ENCODE data around the gene TTC7B. TPM values are rescaled to one million over a fixed set of nuclear protein-coding genes. Genes with fewer than 3 reads are reported as not detected.

TTC7B gene
- total and polyA plus RNA-seq, 2 of the 13 experiments (the other 11 are each of a cell fraction or from before 2014, with no cell fraction given): 1.3 to 3.2 TPM

DNA sequence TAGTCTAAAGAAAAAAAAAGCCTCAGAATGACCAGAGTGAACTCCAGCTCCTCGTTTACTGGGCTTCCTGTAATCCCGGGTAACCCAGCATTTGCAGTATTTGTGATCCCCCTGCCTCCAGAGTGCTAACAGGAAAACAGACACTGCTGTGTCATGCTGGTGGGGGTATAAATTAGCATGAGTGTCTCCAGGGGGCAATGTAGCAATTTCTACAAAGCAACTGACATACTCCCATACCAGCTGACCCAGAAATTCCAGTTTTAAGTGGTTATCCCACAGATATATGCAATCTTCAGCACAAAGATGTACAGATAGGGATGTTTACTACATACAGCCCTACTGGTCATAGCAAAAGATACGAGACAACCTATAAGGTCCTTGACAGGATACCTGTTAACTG is 18.8 kb downstream of the TTC7B start:
- H3K36me3 ChIP-seq (replicated peaks in 1 of 2; ENCODE audit: control insufficient read depth in 1 of 2, insufficient read depth in 2 of 2, low read length in 2 of 2): no peaks in the 10 kb centered on the region
- H3K4me1 ChIP-seq (ENCODE audit: insufficient read depth, low read length): no peaks in the 10 kb centered on the region
- H3K27me3 ChIP-seq (ENCODE audit: control insufficient read depth in 1 of 2, insufficient read depth in 2 of 2, low read length in 2 of 2): no peaks in the 10 kb centered on the region; a peak in 1 of 5 replicates
- BruUV-seq (replicated peaks): no TSS peak
- no peak for ATAC-seq
- no peak overlapping the region for H3K4me3 ChIP-seq (replicated peaks in 1 of 3; ENCODE audit: insufficient read depth in 1 of 3, low read depth in 2 of 3, low read length in 3 of 3)
- no peaks in the 10 kb centered on the region for H3K9me3 ChIP-seq (ENCODE audit: low read length)
- ChIA-PET CTCF (ENCODE audit: low intra/inter-chr PET ratio, low total read pairs) (no interaction called here), POLR2A (no interaction called here)
- H2AFZ ChIP-seq (ENCODE audit: low read length): no peak overlapping the region
- FAIRE-seq: no peak
- WGBS (ENCODE audit: low lambda C conversion rate): 42% methylated on average over 3 of the region's 3 CpGs
- H3K9ac ChIP-seq (ENCODE audit: insufficient read depth, low read depth, low read length): no peak overlapping the region
- in situ Hi-C loops (cut with HindIII; ENCODE audit: extremely low pct_ligation_motif_present, low pct_unique_long_range_greater_than_20kb): no loop called here
- intact Hi-C loops (cut with micrococcal nuclease; ENCODE audit: unreplicated experiment): no loop called here
- no peak overlapping the region for H3K4me2 ChIP-seq (ENCODE audit: low read depth, low read length)
- no peak overlapping the region for H3K27ac ChIP-seq (ENCODE audit: extremely low read length, insufficient read depth, low read length)
- H4K20me1 ChIP-seq (ENCODE audit: insufficient read depth, low read length): no peaks in the 10 kb centered on the region
- TF ChIP-seq, protein P1, sequence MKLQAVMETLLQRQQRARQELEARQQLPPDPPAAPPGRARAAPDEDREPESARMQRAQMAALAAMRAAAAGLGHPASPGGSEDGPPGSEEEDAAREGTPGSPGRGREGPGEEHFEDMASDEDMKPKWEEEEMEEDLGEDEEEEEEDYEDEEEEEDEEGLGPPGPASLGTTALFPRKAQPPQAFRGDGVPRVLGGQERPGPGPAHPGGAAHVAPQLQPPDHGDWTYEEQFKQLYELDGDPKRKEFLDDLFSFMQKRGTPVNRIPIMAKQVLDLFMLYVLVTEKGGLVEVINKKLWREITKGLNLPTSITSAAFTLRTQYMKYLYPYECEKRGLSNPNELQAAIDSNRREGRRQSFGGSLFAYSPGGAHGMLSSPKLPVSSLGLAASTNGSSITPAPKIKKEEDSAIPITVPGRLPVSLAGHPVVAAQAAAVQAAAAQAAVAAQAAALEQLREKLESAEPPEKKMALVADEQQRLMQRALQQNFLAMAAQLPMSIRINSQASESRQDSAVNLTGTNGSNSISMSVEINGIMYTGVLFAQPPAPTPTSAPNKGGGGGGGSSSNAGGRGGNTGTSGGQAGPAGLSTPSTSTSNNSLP (IDR thresholded peaks at IDR 0.05; ENCODE audit: low read depth, low read length): no peak
- no peak for TF ChIP-seq ZNF670 (CRISPR knock-in tag; IDR thresholded peaks at IDR 0.05; ENCODE audit: borderline replicate concordance)
- TF ChIP-seq FOXJ3 (CRISPR knock-in tag; IDR thresholded peaks at IDR 0.05; ENCODE audit: borderline replicate concordance): no peak
- TF ChIP-seq ZNF652 (CRISPR knock-in tag; IDR thresholded peaks at IDR 0.05; ENCODE audit: borderline replicate concordance, low read depth): no peak
- no peak for TF ChIP-seq ZNF496 (CRISPR knock-in tag; IDR thresholded peaks at IDR 0.05; ENCODE audit: insufficient replicate concordance)
- TF ChIP-seq, protein P2, sequence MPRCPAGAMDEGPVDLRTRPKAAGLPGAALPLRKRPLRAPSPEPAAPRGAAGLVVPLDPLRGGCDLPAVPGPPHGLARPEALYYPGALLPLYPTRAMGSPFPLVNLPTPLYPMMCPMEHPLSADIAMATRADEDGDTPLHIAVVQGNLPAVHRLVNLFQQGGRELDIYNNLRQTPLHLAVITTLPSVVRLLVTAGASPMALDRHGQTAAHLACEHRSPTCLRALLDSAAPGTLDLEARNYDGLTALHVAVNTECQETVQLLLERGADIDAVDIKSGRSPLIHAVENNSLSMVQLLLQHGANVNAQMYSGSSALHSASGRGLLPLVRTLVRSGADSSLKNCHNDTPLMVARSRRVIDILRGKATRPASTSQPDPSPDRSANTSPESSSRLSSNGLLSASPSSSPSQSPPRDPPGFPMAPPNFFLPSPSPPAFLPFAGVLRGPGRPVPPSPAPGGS (CRISPR knock-in tag; IDR thresholded peaks at IDR 0.05): no peak
- H3K79me2 ChIP-seq (ENCODE audit: insufficient read depth, low read length): no peaks in the 10 kb centered on the region
- no peak for DNase-seq (ENCODE audit: low spot score)
